ENCODE measurements around the gene NUP58. TPM values are rescaled to one million over a fixed set of nuclear protein-coding genes. Genes with fewer than 3 reads are reported as not detected.
A peak's percentile ranks its signal among the peaks of the same experiment; 100 is the strongest.

Gene NUP58
- total RNA-seq, 1 donor from 2014 or later, result 22.0 TPM

GRCh38 chr13:25371158-25371874 lies 69.9 kb downstream of the NUP58 start:
- ATAC-seq (ENCODE audit: poor library complexity) (no peak), DNase-seq (no peak)
- intact Hi-C loops (cut with DNase I), result no loop called here

DNA sequence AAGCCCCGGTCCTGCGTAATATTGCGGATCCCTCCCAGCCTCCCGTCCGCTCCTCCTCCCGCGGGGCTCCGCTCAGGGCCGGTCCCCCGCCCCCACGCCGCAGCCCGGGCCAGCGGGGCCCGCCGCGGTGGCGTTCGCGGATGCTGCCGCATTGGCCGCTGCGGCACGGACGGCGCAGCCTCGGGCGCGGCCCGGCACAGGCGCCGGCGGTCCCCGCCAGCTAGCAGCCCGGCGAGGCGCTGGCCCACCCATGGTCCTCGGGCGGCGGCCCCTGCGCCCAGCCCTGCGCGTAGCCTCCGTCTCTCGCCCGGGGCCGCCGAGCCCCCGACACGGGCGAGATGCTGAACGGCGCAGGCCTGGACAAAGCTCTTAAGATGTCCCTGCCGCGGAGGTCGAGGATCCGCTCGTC lies 70.5 kb downstream of the NUP58 start, which contains the start of gene ATP8A2:
Gene ATP8A2, plus strand, starts transcription at position 100 of the 409 bp plus-strand sequence. Its CDS starts 239 bp downstream, at position 339.
- intact Hi-C loops (cut with DNase I), result no loop called here
- DNase-seq (no peak), ATAC-seq (ENCODE audit: poor library complexity) (no peak)

- intact Hi-C loops (cut with DNase I), result no loop called here
- ATAC-seq (ENCODE audit: poor library complexity), result no peak
- DNase-seq, result no peak
Measured at GRCh38 chr13:25372284-25373081, 71.1 kb downstream of the NUP58 start.

GRCh38 chr13:25375727-25376358 lies 74.4 kb downstream of the NUP58 start:
- no peak for DNase-seq
- intact Hi-C loops (cut with DNase I), result no loop called here
- no peak for ATAC-seq (ENCODE audit: poor library complexity)

GRCh38 chr13:25377244-25377962 lies 76.0 kb downstream of the NUP58 start:
- DNase-seq, result no peak
- intact Hi-C loops (cut with DNase I), result no loop called here
- ATAC-seq (ENCODE audit: poor library complexity), result no peak

DNA sequence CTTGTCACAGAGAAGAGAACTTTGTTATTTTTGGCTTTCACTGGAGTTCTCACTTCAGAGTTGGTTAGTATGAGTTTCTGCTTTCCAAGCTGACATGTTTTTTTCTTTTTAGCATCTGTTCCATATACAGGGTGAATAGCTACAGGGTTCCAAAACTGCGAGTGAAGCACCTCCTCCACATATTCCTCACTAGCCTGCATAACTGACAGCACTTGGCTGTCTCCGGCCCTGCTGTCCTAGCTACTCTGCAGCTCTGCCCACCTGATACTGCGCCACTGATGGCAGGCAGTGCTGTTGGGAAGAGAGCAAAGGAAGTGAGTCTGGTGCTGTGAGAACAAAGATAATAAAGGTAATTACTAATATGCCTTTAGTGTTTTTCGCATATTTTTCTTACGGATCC lies 77.1 kb downstream of the NUP58 start:
- ATAC-seq (ENCODE audit: poor library complexity), result peak; percentile 39
- intact Hi-C loops (cut with DNase I), result no loop called here

GRCh38 chr13:25379011-25379410 lies 77.6 kb downstream of the NUP58 start:
- ATAC-seq (ENCODE audit: poor library complexity), result no peak
- intact Hi-C loops (cut with DNase I), result no loop called here
- no peak for DNase-seq

More for the DNA sequence above, 77.1 kb downstream of the NUP58 start:
- DNase-seq, result no peak

GRCh38 chr13:25380082-25380481 lies 78.7 kb downstream of the NUP58 start:
- no peak for ATAC-seq (ENCODE audit: poor library complexity)
- intact Hi-C loops (cut with DNase I), result no loop called here
- DNase-seq, result no peak

GRCh38 chr13:25380741-25381324 lies 79.4 kb downstream of the NUP58 start:
- intact Hi-C loops (cut with DNase I), result no loop called here
- ATAC-seq (ENCODE audit: poor library complexity) (no peak), DNase-seq (no peak)

DNA sequence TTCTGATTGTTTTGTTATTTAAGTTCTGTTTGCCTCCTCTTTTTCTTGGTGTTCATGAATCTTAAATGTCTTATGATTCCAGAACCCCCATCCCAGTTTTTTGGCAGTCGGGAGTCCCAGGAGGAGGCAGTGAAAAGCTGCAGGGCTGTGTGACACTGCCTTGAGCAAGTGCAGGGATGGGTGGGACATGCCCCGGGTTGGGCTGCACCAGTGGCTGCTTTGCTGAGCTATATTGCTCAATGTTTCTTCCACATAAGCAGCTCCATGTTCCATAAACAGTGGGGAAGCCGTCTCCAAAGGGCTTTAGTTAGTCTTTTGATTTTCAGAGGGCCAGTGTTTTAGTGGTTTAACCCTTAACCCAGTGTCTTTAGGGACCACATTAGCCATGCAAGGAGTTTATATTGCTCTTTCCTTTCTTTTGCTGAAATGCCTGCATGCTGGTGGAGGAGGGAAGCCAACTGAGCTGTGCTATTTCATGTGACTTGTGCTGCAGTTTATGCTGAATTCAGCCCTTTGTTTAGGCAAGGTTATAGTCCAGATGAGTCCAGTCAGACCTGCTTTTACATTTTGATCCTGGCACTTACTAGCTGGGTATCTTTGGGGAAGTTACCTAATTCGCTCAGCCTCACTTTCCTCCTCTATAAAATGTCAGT lies 83.5 kb downstream of the NUP58 start:
- DNase-seq, result no peak
- intact Hi-C loops (cut with DNase I), result no loop called here
- ATAC-seq (ENCODE audit: poor library complexity), result no peak

- no peak for DNase-seq
- ATAC-seq (ENCODE audit: poor library complexity), result no peak
- intact Hi-C loops (cut with DNase I), result no loop called here
Measured at GRCh38 chr13:25391932-25392331, 90.5 kb downstream of the NUP58 start.

Other genes starting within 250 kb of the NUP58 start
- 0.08 TPM for gene PABPC3, start 205.5 kb upstream of the NUP58 start, total RNA-seq
- gene AMER2, start 129.3 kb upstream of the NUP58 start, total RNA-seq, result not detected
- gene MTMR6, start 14.1 kb upstream of the NUP58 start, total RNA-seq, result 14.7 TPM
- 0.05 TPM for gene ATP8A2, start 70.3 kb downstream of the NUP58 start, total RNA-seq